ENCODE data around the gene PAX2.

Gene PAX2

DNA sequence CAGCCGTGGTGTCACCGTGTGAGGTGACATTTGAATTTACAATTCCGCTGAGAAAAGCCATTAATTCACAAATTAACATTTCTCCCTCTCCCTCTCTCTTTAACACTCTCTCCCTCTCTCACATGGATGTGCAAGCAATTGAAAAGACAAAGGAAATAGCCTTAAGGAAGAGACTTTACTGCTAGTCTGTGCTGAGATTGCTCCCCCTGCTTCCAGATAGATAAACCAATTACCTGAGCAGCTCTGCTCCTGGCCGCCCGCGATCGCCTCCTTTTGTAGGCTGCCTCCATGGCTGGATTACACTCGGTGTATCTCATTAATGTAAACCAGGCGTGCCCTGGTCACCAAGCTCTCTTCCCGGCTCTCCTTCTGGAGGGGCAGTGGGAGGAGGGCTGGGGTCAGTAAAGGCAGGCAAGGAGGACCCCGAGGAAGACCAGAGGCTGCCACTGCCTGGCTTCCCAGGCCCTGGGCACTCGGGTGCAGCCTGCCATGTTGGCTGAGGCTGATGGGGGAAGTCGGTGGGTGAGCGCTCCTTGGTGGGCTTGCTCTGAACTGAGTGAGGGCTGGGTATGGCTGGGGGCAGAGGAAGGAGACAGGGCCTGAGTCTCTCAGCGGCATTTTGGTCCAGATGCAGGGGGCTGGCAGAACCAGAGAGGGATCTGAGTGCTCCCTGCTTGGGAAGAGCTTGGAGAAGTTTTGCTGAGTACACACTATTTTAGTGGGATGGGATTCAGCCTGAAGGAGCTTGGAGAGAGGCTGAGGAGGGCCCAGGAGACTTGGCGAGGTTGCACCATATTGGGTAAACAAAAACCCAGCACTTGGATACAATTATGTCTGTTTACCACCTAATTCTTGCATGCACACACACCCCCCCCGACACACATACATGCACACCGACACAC, 42.9 kb downstream of the PAX2 start:
- no peak for TF ChIP-seq ZFX (IDR thresholded peaks at IDR 0.05; ENCODE audit: borderline replicate concordance)
- H3K27ac ChIP-seq: no peak overlapping the region

DNA sequence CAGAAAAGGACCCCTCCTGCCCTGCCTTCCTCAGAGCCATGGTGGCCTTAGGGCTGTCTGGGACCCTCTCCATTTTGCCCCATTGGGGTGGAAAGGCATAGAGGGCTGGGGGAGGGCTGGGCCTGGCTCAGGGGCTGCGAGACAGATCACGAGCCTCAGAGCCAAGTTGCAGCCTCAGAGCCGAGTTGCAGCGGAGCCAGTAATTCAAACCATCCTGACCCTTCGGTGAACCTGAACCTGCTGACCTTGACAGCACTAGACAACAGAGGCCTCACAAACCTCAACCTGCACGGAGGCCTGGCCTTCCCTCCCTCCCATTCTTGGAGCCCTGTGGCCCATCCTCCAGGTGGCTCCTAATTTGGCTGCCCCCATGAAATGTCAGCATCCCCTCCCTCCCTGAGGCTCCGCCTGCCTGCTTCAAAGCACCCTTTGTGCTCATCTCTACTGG, 45.4 kb downstream of the PAX2 start:
- TF ChIP-seq CTCF (IDR thresholded peaks at IDR 0.05): no peak
- H3K27ac ChIP-seq: no peak overlapping the region

- no peak for TF ChIP-seq CTCF (IDR thresholded peaks at IDR 0.05)
- no peak for TF ChIP-seq ZFX (IDR thresholded peaks at IDR 0.05; ENCODE audit: borderline replicate concordance)
- no peak overlapping the region for H3K27ac ChIP-seq
These were observed 46.1 kb downstream of the PAX2 start for GRCh38 chr10:100791369-100792058.

GRCh38 chr10:100792574-100792973, 47.2 kb downstream of the PAX2 start:
- TF ChIP-seq CTCF (IDR thresholded peaks at IDR 0.05) (no peak), ZFX (IDR thresholded peaks at IDR 0.05; ENCODE audit: borderline replicate concordance) (no peak)
- H3K27ac ChIP-seq: no peak overlapping the region

- no peak overlapping the region for H3K27ac ChIP-seq
- TF ChIP-seq ZFX (IDR thresholded peaks at IDR 0.05; ENCODE audit: borderline replicate concordance) (no peak), CTCF (IDR thresholded peaks at IDR 0.05) (no peak)
These were observed 47.7 kb downstream of the PAX2 start for GRCh38 chr10:100793055-100793454.

- TF ChIP-seq CTCF (IDR thresholded peaks at IDR 0.05) (no peak), ZFX (IDR thresholded peaks at IDR 0.05; ENCODE audit: borderline replicate concordance) (no peak)
These were observed 54.5 kb downstream of the PAX2 start for GRCh38 chr10:100799881-100800280.

GRCh38 chr10:100800931-100801330, 55.5 kb downstream of the PAX2 start:
- no peak for TF ChIP-seq CTCF (IDR thresholded peaks at IDR 0.05)
- TF ChIP-seq ZFX (IDR thresholded peaks at IDR 0.05; ENCODE audit: borderline replicate concordance): no peak
- H3K27ac ChIP-seq: no peak overlapping the region

More at GRCh38 chr10:100799881-100800280, 54.5 kb downstream of the PAX2 start:
- H3K27ac ChIP-seq: no peak overlapping the region
